Measurements from ENCODE around the gene PLPPR4. TPM values are rescaled to one million over a fixed set of nuclear protein-coding genes. Genes with fewer than 3 reads are reported as not detected.

The PLPPR4 gene
- polyA plus RNA-seq, 1 of the 3 experiments (the other 2 are of a cell fraction) = 0.61 TPM

DNA sequence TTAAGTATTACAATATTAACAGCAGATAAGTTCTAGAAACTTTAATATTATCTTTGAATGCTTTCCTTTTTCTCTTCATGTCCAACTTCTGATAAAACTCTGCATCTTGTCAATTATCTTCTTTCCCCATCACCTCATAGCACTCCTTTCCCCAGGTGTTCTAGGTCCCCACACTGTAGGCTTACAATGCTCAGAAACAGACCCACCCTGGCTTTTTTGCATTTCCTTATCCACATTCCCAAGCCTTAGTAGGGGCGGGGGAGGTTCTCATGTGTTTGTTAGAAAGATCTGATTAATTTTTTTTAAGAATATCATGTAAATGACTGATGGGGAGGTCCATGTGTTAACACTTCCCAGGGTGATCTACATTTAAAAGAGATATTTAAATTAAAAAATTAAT is 63.9 kb downstream of the PLPPR4 start:
- Histone ChIP-seq H3K4me1 (ENCODE audit: control insufficient read depth in 1 of 2, insufficient read depth in 2 of 2, low read depth in 1 of 2, low read length in 1 of 2) (no peaks in the 10 kb centered on the region; a peak in 1 of 4 replicates), H3K9me3 (no peaks in the 10 kb centered on the region), H2AFZ (ENCODE audit: low read depth) (no peak overlapping the region), H3K27me3 (ENCODE audit: insufficient read depth) (no peaks in the 10 kb centered on the region), H3K9me2 (no peaks in the 10 kb centered on the region), H3K27ac (ENCODE audit: low read depth in 2 of 2, low read length in 1 of 2) (no peak overlapping the region), H3K36me3 (replicated peaks in 1 of 2; ENCODE audit: control insufficient read depth in 1 of 2, insufficient read depth in 2 of 2, low read length in 1 of 2) (no peaks in the 10 kb centered on the region), H3K4me3 (ENCODE audit: low read depth in 2 of 2, low read length in 1 of 2) (no peak overlapping the region), H3K9ac (no peak overlapping the region), H3F3A (replicated peaks; ENCODE audit: insufficient read depth) (no peaks in the 10 kb centered on the region), H4K20me1 (ENCODE audit: insufficient read depth) (no peaks in the 10 kb centered on the region), H3K4me2 (no peak overlapping the region), H3K79me2 (ENCODE audit: insufficient read depth) (no peaks in the 10 kb centered on the region)
- ChIA-PET POLR2A (no interaction called here), CTCF (no interaction called here)
- no peak for DNase-seq
- 50% methylated on average over 1 of the region's 1 CpG for WGBS (ENCODE audit: low lambda C conversion rate)
- no peak for TF ChIP-seq SMC3 (IDR thresholded peaks at IDR 0.05; ENCODE audit: low read depth, low read length)
- TF ChIP-seq NFIC (IDR thresholded peaks at IDR 0.05; ENCODE audit: borderline replicate concordance) = no peak
- TF ChIP-seq RAD21 (IDR thresholded peaks at IDR 0.05; ENCODE audit: low read length) = no peak

DNA sequence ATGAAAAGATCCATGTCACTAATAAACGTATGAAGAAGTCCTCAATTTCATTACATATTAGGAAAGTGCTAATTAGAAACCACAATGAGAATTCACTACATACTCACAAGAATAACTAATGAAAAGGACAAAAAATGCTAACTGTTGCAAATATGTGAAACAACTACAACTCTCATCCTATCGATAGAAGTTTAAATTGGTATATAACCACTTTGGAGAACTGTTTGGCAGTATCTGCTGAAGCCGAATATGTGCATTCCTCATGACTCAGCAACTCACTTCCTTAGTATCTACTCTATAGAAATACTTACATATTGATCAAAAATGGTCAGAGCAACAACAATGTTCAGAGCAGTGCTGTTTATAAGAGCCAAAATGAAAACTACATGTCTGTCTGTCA is 66.8 kb downstream of the PLPPR4 start:
- Histone ChIP-seq H3K4me1 (ENCODE audit: control insufficient read depth in 1 of 2, insufficient read depth in 2 of 2, low read depth in 1 of 2, low read length in 1 of 2) (no peaks in the 10 kb centered on the region; a peak in 2 of 4 replicates), H3K79me2 (ENCODE audit: insufficient read depth) (no peaks in the 10 kb centered on the region), H3K4me3 (ENCODE audit: low read depth in 2 of 2, low read length in 1 of 2) (no peak overlapping the region), H3F3A (replicated peaks; ENCODE audit: insufficient read depth) (no peaks in the 10 kb centered on the region), H3K9me3 (no peaks in the 10 kb centered on the region), H3K9ac (no peak overlapping the region), H3K4me2 (no peak overlapping the region), H3K27ac (ENCODE audit: low read depth in 2 of 2, low read length in 1 of 2) (no peak overlapping the region), H4K20me1 (ENCODE audit: insufficient read depth) (no peaks in the 10 kb centered on the region), H3K9me2 (no peaks in the 10 kb centered on the region), H3K27me3 (ENCODE audit: insufficient read depth) (no peaks in the 10 kb centered on the region), H3K36me3 (replicated peaks in 1 of 2; ENCODE audit: control insufficient read depth in 1 of 2, insufficient read depth in 2 of 2, low read length in 1 of 2) (no peaks in the 10 kb centered on the region), H2AFZ (ENCODE audit: low read depth) (no peak overlapping the region)
- ChIA-PET CTCF (no interaction called here), POLR2A (no interaction called here)
- 73% methylated on average over 3 of the region's 3 CpGs for WGBS (ENCODE audit: low lambda C conversion rate)
- no peak for TF ChIP-seq RAD21 (IDR thresholded peaks at IDR 0.05; ENCODE audit: low read length)
- TF ChIP-seq POLR2AphosphoS5 (IDR thresholded peaks at IDR 0.05; ENCODE audit: low read depth, low read length) = no peak
- TF ChIP-seq, protein P1, sequence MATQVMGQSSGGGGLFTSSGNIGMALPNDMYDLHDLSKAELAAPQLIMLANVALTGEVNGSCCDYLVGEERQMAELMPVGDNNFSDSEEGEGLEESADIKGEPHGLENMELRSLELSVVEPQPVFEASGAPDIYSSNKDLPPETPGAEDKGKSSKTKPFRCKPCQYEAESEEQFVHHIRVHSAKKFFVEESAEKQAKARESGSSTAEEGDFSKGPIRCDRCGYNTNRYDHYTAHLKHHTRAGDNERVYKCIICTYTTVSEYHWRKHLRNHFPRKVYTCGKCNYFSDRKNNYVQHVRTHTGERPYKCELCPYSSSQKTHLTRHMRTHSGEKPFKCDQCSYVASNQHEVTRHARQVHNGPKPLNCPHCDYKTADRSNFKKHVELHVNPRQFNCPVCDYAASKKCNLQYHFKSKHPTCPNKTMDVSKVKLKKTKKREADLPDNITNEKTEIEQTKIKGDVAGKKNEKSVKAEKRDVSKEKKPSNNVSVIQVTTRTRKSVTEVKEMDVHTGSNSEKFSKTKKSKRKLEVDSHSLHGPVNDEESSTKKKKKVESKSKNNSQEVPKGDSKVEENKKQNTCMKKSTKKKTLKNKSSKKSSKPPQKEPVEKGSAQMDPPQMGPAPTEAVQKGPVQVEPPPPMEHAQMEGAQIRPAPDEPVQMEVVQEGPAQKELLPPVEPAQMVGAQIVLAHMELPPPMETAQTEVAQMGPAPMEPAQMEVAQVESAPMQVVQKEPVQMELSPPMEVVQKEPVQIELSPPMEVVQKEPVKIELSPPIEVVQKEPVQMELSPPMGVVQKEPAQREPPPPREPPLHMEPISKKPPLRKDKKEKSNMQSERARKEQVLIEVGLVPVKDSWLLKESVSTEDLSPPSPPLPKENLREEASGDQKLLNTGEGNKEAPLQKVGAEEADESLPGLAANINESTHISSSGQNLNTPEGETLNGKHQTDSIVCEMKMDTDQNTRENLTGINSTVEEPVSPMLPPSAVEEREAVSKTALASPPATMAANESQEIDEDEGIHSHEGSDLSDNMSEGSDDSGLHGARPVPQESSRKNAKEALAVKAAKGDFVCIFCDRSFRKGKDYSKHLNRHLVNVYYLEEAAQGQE (IDR thresholded peaks at IDR 0.05; ENCODE audit: low read depth, low read length) = no peak
- TF ChIP-seq TAF1 (IDR thresholded peaks at IDR 0.05; ENCODE audit: borderline replicate concordance, low read depth, low read length) = no peak
- TF ChIP-seq, protein P2, sequence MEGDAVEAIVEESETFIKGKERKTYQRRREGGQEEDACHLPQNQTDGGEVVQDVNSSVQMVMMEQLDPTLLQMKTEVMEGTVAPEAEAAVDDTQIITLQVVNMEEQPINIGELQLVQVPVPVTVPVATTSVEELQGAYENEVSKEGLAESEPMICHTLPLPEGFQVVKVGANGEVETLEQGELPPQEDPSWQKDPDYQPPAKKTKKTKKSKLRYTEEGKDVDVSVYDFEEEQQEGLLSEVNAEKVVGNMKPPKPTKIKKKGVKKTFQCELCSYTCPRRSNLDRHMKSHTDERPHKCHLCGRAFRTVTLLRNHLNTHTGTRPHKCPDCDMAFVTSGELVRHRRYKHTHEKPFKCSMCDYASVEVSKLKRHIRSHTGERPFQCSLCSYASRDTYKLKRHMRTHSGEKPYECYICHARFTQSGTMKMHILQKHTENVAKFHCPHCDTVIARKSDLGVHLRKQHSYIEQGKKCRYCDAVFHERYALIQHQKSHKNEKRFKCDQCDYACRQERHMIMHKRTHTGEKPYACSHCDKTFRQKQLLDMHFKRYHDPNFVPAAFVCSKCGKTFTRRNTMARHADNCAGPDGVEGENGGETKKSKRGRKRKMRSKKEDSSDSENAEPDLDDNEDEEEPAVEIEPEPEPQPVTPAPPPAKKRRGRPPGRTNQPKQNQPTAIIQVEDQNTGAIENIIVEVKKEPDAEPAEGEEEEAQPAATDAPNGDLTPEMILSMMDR (IDR thresholded peaks at IDR 0.05) = no peak
- no peak for TF ChIP-seq NRF1 (IDR thresholded peaks at IDR 0.05; ENCODE audit: low read depth, low read length)
- no peak for TF ChIP-seq GABPA (IDR thresholded peaks at IDR 0.05; ENCODE audit: low read depth)
- TF ChIP-seq, protein P3, sequence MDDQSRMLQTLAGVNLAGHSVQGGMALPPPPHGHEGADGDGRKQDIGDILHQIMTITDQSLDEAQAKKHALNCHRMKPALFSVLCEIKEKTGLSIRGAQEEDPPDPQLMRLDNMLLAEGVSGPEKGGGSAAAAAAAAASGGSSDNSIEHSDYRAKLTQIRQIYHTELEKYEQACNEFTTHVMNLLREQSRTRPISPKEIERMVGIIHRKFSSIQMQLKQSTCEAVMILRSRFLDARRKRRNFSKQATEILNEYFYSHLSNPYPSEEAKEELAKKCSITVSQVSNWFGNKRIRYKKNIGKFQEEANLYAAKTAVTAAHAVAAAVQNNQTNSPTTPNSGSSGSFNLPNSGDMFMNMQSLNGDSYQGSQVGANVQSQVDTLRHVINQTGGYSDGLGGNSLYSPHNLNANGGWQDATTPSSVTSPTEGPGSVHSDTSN (IDR thresholded peaks at IDR 0.05) = no peak
- no peak for TF ChIP-seq CHD2 (IDR thresholded peaks at IDR 0.05; ENCODE audit: low read length, partially characterized antibody)
- TF ChIP-seq FOSL2 (IDR thresholded peaks at IDR 0.05; ENCODE audit: borderline replicate concordance, low read depth) = no peak
- TF ChIP-seq, protein P4, sequence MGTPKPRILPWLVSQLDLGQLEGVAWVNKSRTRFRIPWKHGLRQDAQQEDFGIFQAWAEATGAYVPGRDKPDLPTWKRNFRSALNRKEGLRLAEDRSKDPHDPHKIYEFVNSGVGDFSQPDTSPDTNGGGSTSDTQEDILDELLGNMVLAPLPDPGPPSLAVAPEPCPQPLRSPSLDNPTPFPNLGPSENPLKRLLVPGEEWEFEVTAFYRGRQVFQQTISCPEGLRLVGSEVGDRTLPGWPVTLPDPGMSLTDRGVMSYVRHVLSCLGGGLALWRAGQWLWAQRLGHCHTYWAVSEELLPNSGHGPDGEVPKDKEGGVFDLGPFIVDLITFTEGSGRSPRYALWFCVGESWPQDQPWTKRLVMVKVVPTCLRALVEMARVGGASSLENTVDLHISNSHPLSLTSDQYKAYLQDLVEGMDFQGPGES (IDR thresholded peaks at IDR 0.05; ENCODE audit: low read depth, low read length) = no peak
- no peak for TF ChIP-seq TEAD4 (IDR thresholded peaks at IDR 0.05; ENCODE audit: borderline replicate concordance, insufficient read depth)
- TF ChIP-seq, protein P5, sequence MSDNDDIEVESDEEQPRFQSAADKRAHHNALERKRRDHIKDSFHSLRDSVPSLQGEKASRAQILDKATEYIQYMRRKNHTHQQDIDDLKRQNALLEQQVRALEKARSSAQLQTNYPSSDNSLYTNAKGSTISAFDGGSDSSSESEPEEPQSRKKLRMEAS (IDR thresholded peaks at IDR 0.05; ENCODE audit: low read depth) = no peak
- no peak for DNase-seq
